Embryonic facial prominence (tissue), 1 donor: ENCODE results near the gene INTS6.
A peak's percentile ranks its signal among the peaks of the same experiment; 100 is the strongest.

Source experiments
- DNase-seq: peaks from one replicate; pipeline ENCODE4 v3.0.0-alpha.2; 2016; ENCODE audit errors: extremely low spot score

INTS6 gene

GRCh38 chr13:51456510-51456909 lies 3.7 kb upstream of the INTS6 start:
- DNase-seq, result no peak

- no peak for DNase-seq
These were observed 2.7 kb upstream of the INTS6 start for GRCh38 chr13:51455532-51455931.

GRCh38 chr13:51453959-51454703 lies 1.3 kb upstream of the INTS6 start:
- no peak for DNase-seq

GRCh38 chr13:51453207-51453958 lies 547 bp upstream of the INTS6 start:
- no peak for DNase-seq

GRCh38 chr13:51451467-51452360 lies 1.1 kb downstream of the INTS6 start:
- DNase-seq, result peak; percentile 63

- DNase-seq, result no peak
These were observed 1.7 kb downstream of the INTS6 start for GRCh38 chr13:51451134-51451466.

- DNase-seq, result no peak
These were observed 3.8 kb downstream of the INTS6 start for GRCh38 chr13:51449018-51449417.

- no peak for DNase-seq
These were observed 7.9 kb downstream of the INTS6 start for GRCh38 chr13:51444922-51445321.

- no peak for DNase-seq
These were observed 12.5 kb downstream of the INTS6 start for GRCh38 chr13:51440381-51440780.

GRCh38 chr13:51437550-51438127 lies 15.2 kb downstream of the INTS6 start:
- no peak for DNase-seq

GRCh38 chr13:51435002-51435578 lies 17.7 kb downstream of the INTS6 start:
- DNase-seq, result peak; percentile 18

- no peak for DNase-seq
These were observed 20.3 kb downstream of the INTS6 start for GRCh38 chr13:51432576-51432975.

GRCh38 chr13:51426982-51427381 lies 25.9 kb downstream of the INTS6 start:
- DNase-seq, result no peak

- DNase-seq, result no peak
These were observed 27.3 kb downstream of the INTS6 start for GRCh38 chr13:51425410-51426042.

GRCh38 chr13:51423766-51424165 lies 29.1 kb downstream of the INTS6 start:
- no peak for DNase-seq

- no peak for DNase-seq
These were observed 30.4 kb downstream of the INTS6 start for GRCh38 chr13:51422484-51422883.

GRCh38 chr13:51420681-51421490 lies 31.9 kb downstream of the INTS6 start:
- DNase-seq, result no peak

GRCh38 chr13:51419001-51419636 lies 33.7 kb downstream of the INTS6 start:
- DNase-seq, result no peak

- DNase-seq, result no peak
These were observed 35.1 kb downstream of the INTS6 start for GRCh38 chr13:51417716-51418115.

GRCh38 chr13:51416107-51416506 lies 36.7 kb downstream of the INTS6 start:
- no peak for DNase-seq
